Measurements from ENCODE around the gene CHPF. TPM values are rescaled to one million over a fixed set of nuclear protein-coding genes. Genes with fewer than 3 reads are reported as not detected.
A peak's percentile ranks its signal among the peaks of the same experiment; 100 is the strongest.

The CHPF gene
- total and polyA plus RNA-seq, 2 donors, result 48.6 to 56.9 TPM

GRCh38 chr2:219572237-219573001 is 28.8 kb upstream of the CHPF start, which contains the start of gene INHA:
Gene INHA, plus strand, starts transcription at chr2:219572310. Its CDS starts 65 bp downstream, at chr2:219572375.
- H3K36me3 ChIP-seq (ENCODE audit: insufficient read depth), result no peaks in the 10 kb centered on the region
- 85% methylated on average over 13 of the region's 13 CpGs for WGBS
- DNase-seq (ENCODE audit: extremely low spot score), result no peak

GRCh38 chr2:219571311-219572236 is 28.0 kb upstream of the CHPF start, which contains the start of gene OBSL1:
Gene OBSL1, minus strand, starts transcription at chr2:219571539. Its CDS starts 307 bp downstream, at chr2:219571232.
- WGBS, result 8% methylated on average over 42 of the region's 42 CpGs
- H3K4me1 ChIP-seq (ENCODE audit: insufficient read depth), result no peaks in the 10 kb centered on the region
- DNase-seq (ENCODE audit: extremely low spot score), result no peak
- H3K27ac ChIP-seq (ENCODE audit: low read depth), result peak within 1 kb of the TSS; percentile 46
- no peaks in the 10 kb centered on the region for H3K36me3 ChIP-seq (ENCODE audit: insufficient read depth)
- H3K4me3 ChIP-seq (ENCODE audit: low read depth, low read length), result peak within 1 kb of the TSS; percentile 73

More at GRCh38 chr2:219572237-219573001, 28.8 kb upstream of the CHPF start, which contains the start of gene INHA:
- Histone ChIP-seq H3K4me3 (ENCODE audit: low read depth, low read length) (peak within 1 kb of the TSS; percentile 73), H3K4me1 (ENCODE audit: insufficient read depth) (no peaks in the 10 kb centered on the region), H3K27ac (ENCODE audit: low read depth) (peak within 1 kb of the TSS; percentile 43)

- peak overlapping the region; percentile 46 for H3K27ac ChIP-seq (ENCODE audit: low read depth)
- no peaks in the 10 kb centered on the region for H3K36me3 ChIP-seq (ENCODE audit: insufficient read depth)
- peak overlapping the region; percentile 73 for H3K4me3 ChIP-seq (ENCODE audit: low read depth, low read length)
- DNase-seq (ENCODE audit: extremely low spot score), result no peak
- under 1% methylated on average over 55 of the region's 55 CpGs for WGBS
- no peaks in the 10 kb centered on the region for H3K4me1 ChIP-seq (ENCODE audit: insufficient read depth)
Observed at GRCh38 chr2:219570924-219571310, 27.3 kb upstream of the CHPF start.

GRCh38 chr2:219570194-219570923 is 26.8 kb upstream of the CHPF start:
- 11% methylated on average over 95 of the region's 95 CpGs for WGBS
- Histone ChIP-seq H3K27ac (ENCODE audit: low read depth) (peak overlapping the region; percentile 46), H3K4me1 (ENCODE audit: insufficient read depth) (no peaks in the 10 kb centered on the region), H3K4me3 (ENCODE audit: low read depth, low read length) (peak overlapping the region; percentile 73), H3K36me3 (ENCODE audit: insufficient read depth) (no peaks in the 10 kb centered on the region)
- DNase-seq (ENCODE audit: extremely low spot score), result no peak

- H3K4me1 ChIP-seq (ENCODE audit: insufficient read depth), result no peaks in the 10 kb centered on the region
- H3K4me3 ChIP-seq (ENCODE audit: low read depth, low read length), result no peak overlapping the region
- no peaks in the 10 kb centered on the region for H3K36me3 ChIP-seq (ENCODE audit: insufficient read depth)
- no peak overlapping the region for H3K27ac ChIP-seq (ENCODE audit: low read depth)
- 90% methylated on average over 6 of the region's 6 CpGs for WGBS
- no peak for DNase-seq (ENCODE audit: extremely low spot score)
Observed at GRCh38 chr2:219569635-219570034, 26.0 kb upstream of the CHPF start.

GRCh38 chr2:219569041-219569440 is 25.4 kb upstream of the CHPF start:
- H3K36me3 ChIP-seq (ENCODE audit: insufficient read depth), result no peaks in the 10 kb centered on the region
- H3K4me3 ChIP-seq (ENCODE audit: low read depth, low read length), result no peak overlapping the region
- DNase-seq (ENCODE audit: extremely low spot score), result no peak
- H3K27ac ChIP-seq (ENCODE audit: low read depth), result no peak overlapping the region
- no peaks in the 10 kb centered on the region for H3K4me1 ChIP-seq (ENCODE audit: insufficient read depth)
- 95% methylated on average over 6 of the region's 6 CpGs for WGBS

- Histone ChIP-seq H3K4me1 (ENCODE audit: insufficient read depth) (no peaks in the 10 kb centered on the region), H3K27ac (ENCODE audit: low read depth) (no peak overlapping the region), H3K36me3 (ENCODE audit: insufficient read depth) (no peaks in the 10 kb centered on the region), H3K4me3 (ENCODE audit: low read depth, low read length) (no peak overlapping the region)
- WGBS, result 91% methylated on average over 35 of the region's 35 CpGs
- DNase-seq (ENCODE audit: extremely low spot score), result no peak
Observed at GRCh38 chr2:219567791-219568361, 24.3 kb upstream of the CHPF start.

- H3K27ac ChIP-seq (ENCODE audit: low read depth), result no peak overlapping the region
- no peaks in the 10 kb centered on the region for H3K36me3 ChIP-seq (ENCODE audit: insufficient read depth)
- WGBS, result 92% methylated on average over 18 of the region's 18 CpGs
- no peaks in the 10 kb centered on the region for H3K4me1 ChIP-seq (ENCODE audit: insufficient read depth)
- H3K4me3 ChIP-seq (ENCODE audit: low read depth, low read length), result no peak overlapping the region
- no peak for DNase-seq (ENCODE audit: extremely low spot score)
Observed at GRCh38 chr2:219567131-219567530, 23.5 kb upstream of the CHPF start.

GRCh38 chr2:219566640-219567039 is 23.0 kb upstream of the CHPF start:
- Histone ChIP-seq H3K4me3 (ENCODE audit: low read depth, low read length) (no peak overlapping the region), H3K36me3 (ENCODE audit: insufficient read depth) (no peaks in the 10 kb centered on the region), H3K4me1 (ENCODE audit: insufficient read depth) (no peaks in the 10 kb centered on the region), H3K27ac (ENCODE audit: low read depth) (no peak overlapping the region)
- WGBS, result 92% methylated on average over 11 of the region's 11 CpGs
- DNase-seq (ENCODE audit: extremely low spot score), result no peak

GRCh38 chr2:219565130-219566080 is 21.8 kb upstream of the CHPF start:
- Histone ChIP-seq H3K36me3 (ENCODE audit: insufficient read depth) (no peaks in the 10 kb centered on the region), H3K4me3 (ENCODE audit: low read depth, low read length) (no peak overlapping the region), H3K4me1 (ENCODE audit: insufficient read depth) (no peaks in the 10 kb centered on the region), H3K27ac (ENCODE audit: low read depth) (no peak overlapping the region)
- 82% methylated on average over 21 of the region's 21 CpGs for WGBS
- no peak for DNase-seq (ENCODE audit: extremely low spot score)

GRCh38 chr2:219563271-219563928 is 19.8 kb upstream of the CHPF start:
- no peak for DNase-seq (ENCODE audit: extremely low spot score)
- H3K27ac ChIP-seq (ENCODE audit: low read depth), result no peak overlapping the region
- WGBS, result 92% methylated on average over 20 of the region's 20 CpGs
- H3K4me3 ChIP-seq (ENCODE audit: low read depth, low read length), result no peak overlapping the region
- no peaks in the 10 kb centered on the region for H3K4me1 ChIP-seq (ENCODE audit: insufficient read depth)
- H3K36me3 ChIP-seq (ENCODE audit: insufficient read depth), result no peaks in the 10 kb centered on the region
